Jurkat, Clone E6-1 (cell line): Measurements from ENCODE around the gene ANO4. TPM values are rescaled to one million over a fixed set of nuclear protein-coding genes. Genes with fewer than 3 reads are reported as not detected.

Experiments used
- DNase-seq: peaks from one replicate; pipeline ENCODE4 v3.0.0-alpha.2; 2011; ENCODE audit warnings: low read depth, low spot score
- H3K4me3 ChIP-seq: 2 replicates; pipeline ENCODE4 v1.5.1; 2011; ENCODE audit warnings: mild to moderate bottlenecking, low read length, control low read depth, moderate library complexity
- polyA plus RNA-seq: library from polyadenylated mRNA; unstranded; fragments of >200 nt; gene quantifications from one replicate; pipeline ENCODE4 v1.2.1, GENCODE V29; 2012; ENCODE audit warnings: missing spikeins; ENCODE audit not compliant: insufficient read length, insufficient read depth

Gene ANO4
- not detected for polyA plus RNA-seq

DNA sequence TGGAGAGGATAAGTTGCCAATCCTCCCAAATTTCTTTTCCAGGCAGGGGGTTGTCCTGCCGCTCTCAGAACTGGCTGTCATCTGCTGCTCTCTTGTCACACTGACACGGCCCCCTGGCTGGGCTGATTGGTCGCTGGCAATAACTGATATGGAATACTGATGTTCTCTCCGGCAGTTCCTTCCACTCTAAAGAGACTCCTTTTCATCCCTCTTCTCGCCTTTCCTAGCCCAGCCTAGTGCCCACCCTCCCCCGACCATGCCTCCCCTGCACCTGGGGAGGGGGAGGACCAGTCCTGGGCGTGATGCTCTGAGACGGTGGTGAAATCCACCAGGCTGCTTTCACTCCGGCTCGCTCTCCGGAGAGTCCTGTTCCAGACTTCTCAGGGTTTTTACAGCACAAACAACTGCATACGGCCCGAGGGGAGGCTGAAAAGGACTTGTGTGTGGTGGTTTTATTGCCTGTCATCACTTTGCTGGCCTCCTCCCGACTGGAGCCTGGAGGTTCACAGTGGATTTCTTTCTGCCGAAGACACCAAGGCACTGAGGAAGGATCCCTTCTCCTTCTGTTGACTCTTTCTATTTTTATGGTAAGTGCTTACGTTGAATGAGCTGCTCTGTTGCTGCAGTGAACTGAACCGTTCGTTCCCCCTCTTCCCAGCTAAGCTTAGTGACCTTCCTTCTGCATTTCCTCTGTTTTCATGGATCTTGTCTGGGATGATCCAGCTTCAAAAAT lies at the start of gene ANO4:
ANO4 (plus strand) TSS at position 336 of the 733 bp plus-strand sequence. CDS start 107,010 bp downstream, outside the sequence.
- H3K4me3 ChIP-seq = no peak within 1 kb of the TSS

DNA sequence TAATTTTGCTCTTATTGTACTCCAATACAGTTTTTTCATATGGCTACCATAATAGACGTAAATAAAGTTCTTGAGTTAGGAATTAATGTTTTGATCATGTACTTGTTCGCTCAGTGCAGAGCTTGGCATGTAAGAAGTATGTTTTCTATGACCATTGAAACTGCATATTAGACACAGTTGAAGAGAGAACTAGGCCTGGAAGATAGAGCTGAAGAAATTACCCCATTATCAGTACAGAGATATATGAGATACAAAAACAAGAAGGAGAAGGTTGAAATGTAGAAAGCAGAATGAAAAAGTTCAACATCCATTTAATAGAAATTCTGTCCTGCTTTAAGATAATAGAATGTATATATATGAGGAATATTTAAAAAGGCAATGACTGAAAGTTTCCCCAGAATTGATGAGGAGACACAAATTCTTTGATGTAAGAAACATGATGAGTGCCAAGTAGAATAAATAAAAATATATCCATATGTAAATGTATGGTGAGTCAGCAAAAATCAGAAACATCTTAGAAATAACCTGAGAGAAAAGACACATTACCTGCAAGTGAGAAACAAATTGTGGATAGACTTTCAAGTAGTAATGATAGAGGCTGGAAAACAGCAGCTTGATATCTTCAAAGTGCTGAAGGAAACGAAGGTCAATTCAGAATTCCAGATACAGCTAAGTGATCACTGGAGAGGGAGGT lies 49.1 kb upstream of the ANO4 start:
- no peak for DNase-seq

More for the DNA sequence above, at the start of gene ANO4:
- DNase-seq = no peak

DNA sequence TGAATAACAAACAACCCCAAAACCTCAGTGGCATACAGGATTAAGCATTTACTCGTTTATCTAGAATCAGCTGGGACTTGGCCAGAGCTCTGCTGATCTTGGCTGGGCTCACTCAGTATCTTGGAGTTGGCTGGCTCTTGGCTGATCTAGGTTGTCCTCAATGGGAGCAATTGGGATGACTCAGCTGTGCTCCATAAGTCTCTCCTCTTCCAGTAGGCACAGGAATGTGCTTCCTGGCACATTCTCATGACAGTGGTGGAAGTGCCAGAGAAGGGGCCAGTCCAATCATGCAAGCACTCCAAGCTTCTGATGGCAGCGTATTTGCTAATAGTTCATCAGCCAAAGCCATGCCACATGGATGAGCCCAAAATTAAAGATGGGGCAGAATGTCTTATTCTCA lies 41.7 kb upstream of the ANO4 start:
- DNase-seq = no peak
- no peak overlapping the region for H3K4me3 ChIP-seq

More for the DNA sequence above, 49.1 kb upstream of the ANO4 start:
- H3K4me3 ChIP-seq = no peak overlapping the region

DNA sequence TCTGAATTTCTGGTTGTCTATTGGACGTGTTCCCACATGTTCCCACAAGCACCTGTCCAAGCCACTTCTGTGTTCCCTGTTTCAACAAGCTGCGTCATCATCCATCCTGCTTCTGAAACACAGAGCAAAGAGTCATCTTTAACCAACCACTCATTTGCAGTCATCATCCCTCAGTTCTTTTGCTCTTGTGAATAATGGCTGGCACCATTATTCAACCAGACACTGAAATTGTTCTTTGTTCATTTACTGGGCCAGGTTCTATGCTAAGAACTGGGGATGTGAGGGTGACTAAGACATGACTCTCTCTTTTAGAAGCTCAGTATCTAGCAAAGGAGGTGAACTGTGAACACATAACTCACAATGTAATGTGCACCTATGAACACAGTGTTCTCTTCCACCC lies 40.7 kb upstream of the ANO4 start:
- no peak overlapping the region for H3K4me3 ChIP-seq
- no peak for DNase-seq

- no peak for DNase-seq
- H3K4me3 ChIP-seq = no peak overlapping the region
These were observed 39.4 kb upstream of the ANO4 start for GRCh38 chr12:100755186-100755585.

GRCh38 chr12:100758083-100758482 lies 36.5 kb upstream of the ANO4 start:
- H3K4me3 ChIP-seq = no peak overlapping the region
- DNase-seq = no peak

- no peak for DNase-seq
- no peak overlapping the region for H3K4me3 ChIP-seq
These were observed 27.2 kb upstream of the ANO4 start for GRCh38 chr12:100767371-100767770.

DNA sequence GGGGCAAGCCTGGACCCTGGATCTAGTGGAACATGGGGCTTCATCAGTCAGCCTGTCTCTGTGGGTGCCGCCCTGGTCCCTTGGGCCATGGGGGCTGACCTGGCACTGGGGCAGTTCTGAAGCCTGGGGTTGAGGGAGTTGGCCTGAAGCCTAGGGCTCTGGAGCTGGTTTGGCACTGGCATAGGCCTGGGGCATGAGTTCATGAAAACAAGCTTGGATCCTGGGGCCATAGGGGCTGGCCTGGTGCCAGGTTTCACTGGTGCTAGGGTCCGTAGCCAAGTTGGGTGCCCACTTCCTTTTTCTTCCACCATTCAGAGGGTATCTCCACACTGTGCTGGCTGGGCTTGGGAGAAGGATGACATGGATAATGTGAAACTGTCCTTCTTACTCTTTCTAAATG lies 26.6 kb upstream of the ANO4 start:
- H3K4me3 ChIP-seq = no peak overlapping the region
- no peak for DNase-seq

DNA sequence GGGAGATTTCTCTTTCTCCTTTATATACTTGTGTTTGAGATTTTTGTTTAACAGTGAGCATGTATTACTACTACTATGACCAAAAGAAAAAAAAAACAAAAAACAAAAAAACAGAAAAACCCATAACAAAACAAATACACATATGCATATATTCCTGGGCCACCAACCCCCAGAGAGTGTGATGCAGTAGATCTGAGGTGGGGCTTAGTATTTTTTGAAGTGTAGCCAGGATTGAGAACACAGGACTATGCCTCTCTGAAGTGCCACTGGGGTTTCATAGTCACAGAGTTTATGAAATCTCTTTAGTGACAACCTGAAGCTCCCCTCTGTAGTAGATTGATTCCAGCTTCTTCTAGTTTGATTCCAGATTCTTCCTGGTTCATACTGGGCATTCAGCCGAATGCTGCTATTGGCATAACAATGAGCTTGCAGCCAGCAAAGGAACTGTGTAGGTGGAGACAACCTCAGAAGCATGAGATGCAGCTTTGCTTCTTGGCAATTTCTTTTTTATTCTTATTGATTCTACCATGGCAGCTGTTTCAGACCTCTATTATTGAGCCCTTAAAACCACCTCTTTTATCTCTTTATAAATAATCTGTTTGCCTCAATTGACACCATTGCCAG lies 15.5 kb upstream of the ANO4 start:
- no peak overlapping the region for H3K4me3 ChIP-seq
- no peak for DNase-seq

- DNase-seq = no peak
- no peak overlapping the region for H3K4me3 ChIP-seq
These were observed 5.4 kb upstream of the ANO4 start for GRCh38 chr12:100789146-100789545.

GRCh38 chr12:100789975-100790374 lies 4.6 kb upstream of the ANO4 start:
- DNase-seq = no peak
- no peak overlapping the region for H3K4me3 ChIP-seq

GRCh38 chr12:100790552-100790951 lies 4.0 kb upstream of the ANO4 start:
- no peak overlapping the region for H3K4me3 ChIP-seq
- no peak for DNase-seq

GRCh38 chr12:100793182-100793581 lies 1.4 kb upstream of the ANO4 start:
- no peak overlapping the region for H3K4me3 ChIP-seq
- DNase-seq = no peak

- DNase-seq = no peak
- no peak overlapping the region for H3K4me3 ChIP-seq
These were observed 711 bp downstream of the ANO4 start for GRCh38 chr12:100795174-100795799.

- H3K4me3 ChIP-seq = no peak overlapping the region
- no peak for DNase-seq
These were observed 1.2 kb downstream of the ANO4 start for GRCh38 chr12:100795800-100796179.

DNA sequence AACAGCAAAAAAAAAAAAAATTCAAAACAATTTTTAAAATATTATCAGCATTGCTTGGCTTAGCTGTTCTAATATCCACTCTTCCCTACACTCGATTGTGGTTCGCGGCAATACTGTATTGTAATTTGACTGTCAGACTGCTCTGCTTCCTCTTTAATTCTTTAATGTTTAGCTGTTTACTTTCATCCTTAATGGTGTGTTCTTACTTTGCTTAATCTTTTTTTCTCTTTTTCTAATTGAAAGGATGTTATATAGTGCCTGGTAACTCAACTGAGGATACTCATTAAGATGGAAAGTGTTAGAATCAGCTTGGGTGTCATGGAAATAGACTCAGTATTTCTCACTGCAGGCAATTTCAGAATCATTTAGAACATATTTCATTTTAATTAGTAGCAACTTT lies 2.0 kb downstream of the ANO4 start:
- DNase-seq = no peak
- no peak overlapping the region for H3K4me3 ChIP-seq

DNA sequence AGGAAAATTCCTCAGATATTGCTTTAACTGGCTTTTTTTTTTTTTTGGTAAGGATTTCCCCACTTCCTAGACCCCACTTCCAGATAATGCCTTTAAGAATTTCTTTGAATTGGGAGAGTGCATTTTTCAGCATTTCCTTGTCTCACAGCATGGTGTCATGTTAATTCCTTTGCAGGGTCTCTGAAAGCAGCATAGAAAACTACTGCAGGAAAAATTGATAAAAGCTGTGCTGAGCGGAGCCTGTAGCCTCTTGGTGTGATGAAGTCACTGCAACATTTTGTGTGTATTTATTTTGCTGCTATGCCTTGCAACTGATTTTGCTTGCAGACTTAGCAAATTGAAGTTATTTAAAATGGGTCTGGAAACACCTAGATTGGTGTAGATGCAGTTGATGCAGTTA lies 2.7 kb downstream of the ANO4 start:
- no peak for DNase-seq
- H3K4me3 ChIP-seq = no peak overlapping the region

- no peak for DNase-seq
- no peak overlapping the region for H3K4me3 ChIP-seq
These were observed 3.2 kb downstream of the ANO4 start for GRCh38 chr12:100797786-100798185.

DNA sequence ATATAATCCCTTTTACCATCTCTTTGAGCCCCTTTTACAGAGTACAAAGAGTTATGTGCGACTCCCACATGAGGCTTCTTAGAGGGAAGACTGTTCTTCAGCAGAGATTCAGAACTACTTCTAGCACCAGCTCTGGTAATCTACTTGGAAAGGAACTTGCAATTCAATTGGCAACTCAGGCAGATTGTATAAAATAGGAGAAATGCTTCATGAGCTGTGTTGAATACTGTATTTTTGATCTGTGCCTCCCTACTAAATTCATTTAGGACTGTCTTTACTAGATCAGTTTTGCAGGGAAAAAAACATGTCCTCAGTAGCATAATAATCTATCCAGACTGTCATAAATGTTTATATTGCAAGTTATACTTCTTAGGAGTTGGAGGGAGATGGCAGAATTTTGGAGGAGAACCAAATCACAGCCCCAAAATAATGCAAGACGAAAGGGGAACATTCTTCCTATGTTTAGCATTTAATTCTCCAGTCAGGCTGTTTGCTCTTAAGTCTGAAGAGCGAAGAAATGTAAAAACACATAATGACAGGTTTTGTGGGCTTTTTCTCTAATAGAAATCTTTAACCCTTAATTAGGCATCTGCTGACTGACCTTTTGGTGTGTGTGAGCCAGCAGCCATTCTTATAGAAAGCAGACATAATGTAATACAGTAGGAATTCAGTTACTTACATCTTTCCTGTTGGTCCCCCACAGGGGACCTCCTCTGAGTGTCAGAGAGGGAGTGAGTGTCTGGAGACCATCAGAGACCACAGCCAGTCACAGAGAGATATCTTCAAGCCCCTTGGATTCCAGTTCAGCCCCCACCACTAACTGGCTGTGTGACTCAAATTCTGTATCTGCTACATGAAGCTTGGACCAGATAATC lies 3.9 kb downstream of the ANO4 start:
- no peak for DNase-seq
- no peak overlapping the region for H3K4me3 ChIP-seq
